Fibroblast of villous mesenchyme (primary cell): Measurements from ENCODE around the gene SGO1. TPM values are rescaled to one million over a fixed set of nuclear protein-coding genes. Genes with fewer than 3 reads are reported as not detected.

Experiments used
- DNase-seq: peaks from one replicate; pipeline ENCODE4 v3.0.0-alpha.2; 2010; ENCODE audit warnings: low read depth
- H3K4me3 ChIP-seq: 2 replicates; pipeline ENCODE4 v1.5.1; 2011; ENCODE audit warnings: low read depth, mild to moderate bottlenecking, low read length
- CTCF ChIP-seq: IDR thresholded peaks from 2 replicates; pipeline ENCODE4 v1.5.1; 2012; ENCODE audit warnings: low read depth, mild to moderate bottlenecking, low read length; ENCODE audit not compliant: insufficient read depth
- small RNA-seq: library from RNA; depleted of rRNA; stranded (forward); fragments of <200 nt; gene quantifications from one replicate; pipeline ENCODE3, GENCODE V24; 2012
- total RNA-seq: library from RNA; depleted of rRNA; stranded (reverse); fragments of >200 nt; gene quantifications from 2 replicates; pipeline ENCODE4 v1.2.3, GENCODE V29; 2012

The SGO1 gene
- total RNA-seq, 1 donor: 7.8 TPM

GRCh38 chr3:20130106-20130505, 55.9 kb downstream of the SGO1 start:
- no peak overlapping the region for H3K4me3 ChIP-seq
- no peak for TF ChIP-seq CTCF
- DNase-seq: no peak

GRCh38 chr3:20128358-20128757, 57.6 kb downstream of the SGO1 start:
- no peak for DNase-seq
- TF ChIP-seq CTCF: no peak
- H3K4me3 ChIP-seq: no peak overlapping the region

- H3K4me3 ChIP-seq: no peak overlapping the region
- TF ChIP-seq CTCF: no peak
- no peak for DNase-seq
These were observed 60.1 kb downstream of the SGO1 start for GRCh38 chr3:20125897-20126296.

GRCh38 chr3:20125289-20125688, 60.7 kb downstream of the SGO1 start:
- no peak for TF ChIP-seq CTCF

GRCh38 chr3:20123131-20123652, 62.8 kb downstream of the SGO1 start:
- TF ChIP-seq CTCF: no peak
- no peak for DNase-seq
- H3K4me3 ChIP-seq: no peak overlapping the region

More at GRCh38 chr3:20125289-20125688, 60.7 kb downstream of the SGO1 start:
- no peak overlapping the region for H3K4me3 ChIP-seq
- DNase-seq: no peak

GRCh38 chr3:20121088-20121487, 64.9 kb downstream of the SGO1 start:
- no peak overlapping the region for H3K4me3 ChIP-seq
- no peak for DNase-seq
- TF ChIP-seq CTCF: no peak

Small RNA genes lying within 50 kb of the gene (small RNA-seq; reads per million reads assigned to genes)
- gene MIR3135A: not detected

Other genes starting within 250 kb of the SGO1 start
- 99.2 and 100 TPM in 2 replicates for gene RAB5A, start 239.1 kb downstream of the SGO1 start, total RNA-seq
- not detected in 2 replicates for gene PP2D1, start 173.9 kb downstream of the SGO1 start, total RNA-seq
- gene KAT2B, start 145.8 kb downstream of the SGO1 start, total RNA-seq: 9.7 and 12.5 TPM in 2 replicates